SK-N-SH (cell line): ENCODE measurements around the gene SPATA24. TPM values are rescaled to one million over a fixed set of nuclear protein-coding genes. Genes with fewer than 3 reads are reported as not detected.

Source experiments
- CTCF ChIA-PET: fragments of 300-600, 350-600 bp; formaldehyde crosslinking; extraction: SDS; loops from one replicate; lab custom pipeline; 2021; lab: Yijun Ruan, JAX
- POLR2A ChIA-PET: fragments of 350-600 bp; sonication (Branson Sonifier 250); formaldehyde crosslinking; extraction: SDS; loops from one replicate; lab custom pipeline; 2020; ENCODE audit warnings: antibody characterized with exemption, inconsistent platforms; lab: Yijun Ruan, JAX
- DNase-seq: peaks from one replicate; pipeline ENCODE4 v3.0.0; 2012
- H2AFZ ChIP-seq: fragments of 200-600 bp; sonication (generic); 2 replicates; pipeline ENCODE4 v1.8.1; 2016; ENCODE audit warnings: antibody characterized with exemption, mild to moderate bottlenecking, low read depth
- H3F3A ChIP-seq: fragments of 200-600 bp; sonication (generic); replicated peaks from 2 replicates; pipeline ENCODE3; 2016; ENCODE audit warnings: antibody characterized with exemption, mild to moderate bottlenecking; ENCODE audit not compliant: insufficient read depth
- H3K27ac ChIP-seq, 2 experiments: fragments of 200-500 bp in 1 of 2; fragments of 200-600 bp in 1 of 2; sonication (Bioruptor generic) in 1 of 2; sonication (generic), shearing (Covaris generic) in 1 of 2; 2 replicates each; pipeline versions ENCODE4 v1.5.1 to v1.6.1; 2014 to 2016; ENCODE audit warnings: low read depth in 2 of 2, inconsistent platforms in 1 of 2, low read length in 1 of 2, mild to moderate bottlenecking in 1 of 2, mixed read lengths in 1 of 2
- H3K27me3 ChIP-seq: fragments of 200-600 bp; sonication (generic), shearing (Covaris generic); 2 replicates; pipeline ENCODE4 v1.6.1; 2016; ENCODE audit warnings: mixed run types; ENCODE audit not compliant: insufficient read depth
- H3K36me3 ChIP-seq, 2 experiments: fragments of 200-500 bp in 1 of 2; fragments of 200-600 bp in 1 of 2; sonication (Bioruptor generic) in 1 of 2; sonication (generic) in 1 of 2; replicated peaks in 1 of 2; 2 replicates each; pipeline versions ENCODE3 to v1.5.1; 2014 to 2016; ENCODE audit warnings: low read length in 1 of 2, mild to moderate bottlenecking in 1 of 2; ENCODE audit not compliant: insufficient read depth in 2 of 2, control insufficient read depth in 1 of 2
- H3K4me1 ChIP-seq, 2 experiments: fragments of 200-500 bp in 1 of 2; fragments of 200-600 bp in 1 of 2; sonication (Bioruptor generic) in 1 of 2; sonication (generic), shearing (Covaris generic) in 1 of 2; 2 replicates each; pipeline versions ENCODE4 v1.5.1 to v1.6.1; 2014 to 2016; ENCODE audit warnings: low read depth in 1 of 2, low read length in 1 of 2, mixed run types in 1 of 2; ENCODE audit not compliant: insufficient read depth in 2 of 2, control insufficient read depth in 1 of 2
- H3K4me2 ChIP-seq: fragments of 200-600 bp; sonication (generic), shearing (Covaris generic); 2 replicates; pipeline ENCODE4 v1.6.1; 2017; ENCODE audit warnings: mixed run types
- H3K4me3 ChIP-seq, 2 experiments: fragments of 200-500 bp in 1 of 2; fragments of 200-600 bp in 1 of 2; sonication (Bioruptor generic) in 1 of 2; sonication (generic), shearing (Covaris generic) in 1 of 2; 2 replicates each; pipeline versions ENCODE4 v1.5.1 to v1.8.1; 2014 to 2016; ENCODE audit warnings: low read depth in 2 of 2, inconsistent platforms in 1 of 2, low read length in 1 of 2, mild to moderate bottlenecking in 1 of 2, mixed read lengths in 1 of 2, moderate library complexity in 1 of 2
- H3K79me2 ChIP-seq: fragments of 200-600 bp; sonication (generic); 2 replicates; pipeline ENCODE4 v1.8.1; 2017; ENCODE audit warnings: mild to moderate bottlenecking; ENCODE audit not compliant: insufficient read depth
- H3K9ac ChIP-seq: fragments of 200-600 bp; sonication (generic); 2 replicates; pipeline ENCODE4 v1.6.1; 2017; ENCODE audit warnings: mixed run types
- H3K9me2 ChIP-seq: fragments of 200-600 bp; sonication (generic); 2 replicates; pipeline ENCODE4 v1.6.1; 2017; ENCODE audit warnings: mixed run types
- H3K9me3 ChIP-seq: fragments of 200-600 bp; sonication (generic); 2 replicates; pipeline ENCODE4 v1.6.1; 2017; ENCODE audit warnings: mixed run types, mild to moderate bottlenecking, moderate library complexity
- H4K20me1 ChIP-seq: fragments of 200-600 bp; sonication (generic); 2 replicates; pipeline ENCODE4 v1.6.1; 2017; ENCODE audit warnings: mild to moderate bottlenecking, mixed run types; ENCODE audit not compliant: insufficient read depth
- ELF1 ChIP-seq: IDR thresholded peaks from 2 replicates; pipeline ENCODE4 v1.4.0; 2012
- FOSL2 ChIP-seq: IDR thresholded peaks from 2 replicates; pipeline ENCODE4 v1.4.0; 2012; ENCODE audit warnings: low read depth, mild to moderate bottlenecking, moderate library complexity, borderline replicate concordance
- FOXJ3 ChIP-seq: sonication (generic); formaldehyde crosslinking; IDR thresholded peaks from 2 replicates; pipeline ENCODE4 v1.5.1; 2020; ENCODE audit warnings: mild to moderate bottlenecking, missing genetic modification reagents
- FOXM1 ChIP-seq: IDR thresholded peaks from 2 replicates; pipeline ENCODE4 v1.4.0; 2012; ENCODE audit warnings: low read depth, mild to moderate bottlenecking
- GABPA ChIP-seq: IDR thresholded peaks from 2 replicates; pipeline ENCODE4 v1.4.0; 2012; ENCODE audit warnings: low read depth, mild to moderate bottlenecking
- JUND ChIP-seq: IDR thresholded peaks from 2 replicates; pipeline ENCODE4 v1.4.0; 2012
- MEF2A ChIP-seq: IDR thresholded peaks from 2 replicates; pipeline ENCODE4 v1.4.0; 2012; ENCODE audit warnings: low read depth, borderline replicate concordance
- MXI1 ChIP-seq: IDR thresholded peaks from 2 replicates; pipeline ENCODE4 v1.6.1; 2012; ENCODE audit warnings: mild to moderate bottlenecking, low read depth, low read length, improper control_type of control experiment
- NRF1 ChIP-seq: IDR thresholded peaks from 2 replicates; pipeline ENCODE4 v1.6.1; 2012; ENCODE audit warnings: low read depth, mild to moderate bottlenecking, low read length
- PBX3 ChIP-seq: IDR thresholded peaks from 2 replicates; pipeline ENCODE4; 2012
- POLR2AphosphoS5 ChIP-seq: IDR thresholded peaks from 2 replicates; pipeline ENCODE4 v1.6.1; 2012; ENCODE audit warnings: low read depth, low read length
- RXRA ChIP-seq: IDR thresholded peaks from 2 replicates; pipeline ENCODE4 v1.4.0; 2012; ENCODE audit warnings: low read depth, mild to moderate bottlenecking, borderline replicate concordance
- SMC3 ChIP-seq: IDR thresholded peaks from 2 replicates; pipeline ENCODE4 v1.6.1; 2012; ENCODE audit warnings: low read depth, low read length, improper control_type of control experiment
- TCF12 ChIP-seq: IDR thresholded peaks from 2 replicates; pipeline ENCODE4 v1.4.0; 2012
- ZBTB33 ChIP-seq: IDR thresholded peaks from 2 replicates; pipeline ENCODE4 v1.4.0; 2012; ENCODE audit warnings: low read depth, borderline replicate concordance
- WGBS: methylation state at CpG from one replicate; pipeline ENCODE4 v1.1.6; 2017; ENCODE audit warnings: low lambda C conversion rate; 5-methylcytosine and 5-hydroxymethylcytosine counted together
- polyA plus RNA-seq, 3 experiments: library from polyadenylated mRNA; depleted of rRNA; stranded (reverse); fragments of >200 nt; gene quantifications; 2 replicates each; pipeline ENCODE4 v1.2.3, GENCODE V29; 2012
- TF ChIP-seq, protein P1 (sequence below): IDR thresholded peaks from 2 replicates; pipeline ENCODE4 v1.4.0; 2012; ENCODE audit warnings: low read depth, borderline replicate concordance
- TF ChIP-seq, protein P2 (sequence below): IDR thresholded peaks from 2 replicates; pipeline ENCODE4 v1.6.1; 2012; ENCODE audit warnings: mild to moderate bottlenecking, low read depth, low read length, moderate library complexity
- TF ChIP-seq, protein P3 (sequence below): fragments of 150-350 bp; IDR thresholded peaks from 2 replicates; pipeline ENCODE4 v1.6.1; 2016; ENCODE audit warnings: mild to moderate bottlenecking, low read depth, low read length

SPATA24 gene
- polyA plus RNA-seq, 1 of the 3 experiments (the other 2 are of a cell fraction): 7.6 TPM

DNA sequence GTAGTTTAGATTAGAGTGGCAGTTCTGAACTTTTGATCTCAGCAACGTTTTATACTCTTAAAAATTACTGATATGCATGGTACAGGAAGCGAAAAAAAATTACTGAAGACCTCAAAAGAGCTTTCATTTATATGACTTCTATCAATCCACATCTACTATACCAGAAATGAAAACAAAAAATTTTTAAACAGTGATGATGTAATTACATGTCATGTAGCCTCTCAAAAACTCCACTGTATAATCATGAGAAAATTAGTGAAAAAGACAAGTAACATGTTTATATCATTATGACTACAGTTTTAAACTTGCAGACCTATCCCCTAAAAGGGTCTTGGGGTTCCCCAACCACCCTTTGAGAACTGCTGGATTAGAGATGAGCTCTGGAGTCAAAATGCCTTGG, 26.1 kb upstream of the SPATA24 start:
- H3K27ac ChIP-seq: no peak overlapping the region
- POLR2A ChIA-PET: interaction anchor here (1.4 kb wide), 1 partner anchor 9 kb away, joined by 6 read pairs; the partner anchor contains the start of gene DNAJC18
- no peaks in the 10 kb centered on the region for H4K20me1 ChIP-seq
- no peak overlapping the region for H3K4me2 ChIP-seq
- no peak overlapping the region for H3K4me3 ChIP-seq
- H3K79me2 ChIP-seq: no peaks in the 10 kb centered on the region
- CTCF ChIA-PET: interaction anchor here (1.6 kb wide), 1 partner anchor 84 kb away, joined by 8 read pairs; no protein-coding TSS in a partner anchor
- H3K4me1 ChIP-seq: peaks cover 8 to 9% of the 10 kb centered on the region in 2 experiments; a peak in 3 of 4 replicates
- H3K36me3 ChIP-seq: peaks cover 7 to 42% of the 10 kb centered on the region in 2 experiments
- no peak for DNase-seq
- H3K9me3 ChIP-seq: no peaks in the 10 kb centered on the region
- no peaks in the 10 kb centered on the region for H3K27me3 ChIP-seq
- H2AFZ ChIP-seq: no peak overlapping the region
- WGBS: 92% methylated on average over 2 of the region's 2 CpGs
- no peaks in the 10 kb centered on the region for H3K9me2 ChIP-seq
- no peak for TF ChIP-seq FOSL2
- no peak for TF ChIP-seq RXRA
- no peak for TF ChIP-seq NRF1
- TF ChIP-seq FOXJ3: no peak
- TF ChIP-seq GABPA: no peak
- TF ChIP-seq, protein P1, sequence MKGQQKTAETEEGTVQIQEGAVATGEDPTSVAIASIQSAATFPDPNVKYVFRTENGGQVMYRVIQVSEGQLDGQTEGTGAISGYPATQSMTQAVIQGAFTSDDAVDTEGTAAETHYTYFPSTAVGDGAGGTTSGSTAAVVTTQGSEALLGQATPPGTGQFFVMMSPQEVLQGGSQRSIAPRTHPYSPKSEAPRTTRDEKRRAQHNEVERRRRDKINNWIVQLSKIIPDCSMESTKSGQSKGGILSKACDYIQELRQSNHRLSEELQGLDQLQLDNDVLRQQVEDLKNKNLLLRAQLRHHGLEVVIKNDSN: no peak
- TF ChIP-seq FOXM1: no peak
- no peak for TF ChIP-seq JUND
- TF ChIP-seq, protein P2, sequence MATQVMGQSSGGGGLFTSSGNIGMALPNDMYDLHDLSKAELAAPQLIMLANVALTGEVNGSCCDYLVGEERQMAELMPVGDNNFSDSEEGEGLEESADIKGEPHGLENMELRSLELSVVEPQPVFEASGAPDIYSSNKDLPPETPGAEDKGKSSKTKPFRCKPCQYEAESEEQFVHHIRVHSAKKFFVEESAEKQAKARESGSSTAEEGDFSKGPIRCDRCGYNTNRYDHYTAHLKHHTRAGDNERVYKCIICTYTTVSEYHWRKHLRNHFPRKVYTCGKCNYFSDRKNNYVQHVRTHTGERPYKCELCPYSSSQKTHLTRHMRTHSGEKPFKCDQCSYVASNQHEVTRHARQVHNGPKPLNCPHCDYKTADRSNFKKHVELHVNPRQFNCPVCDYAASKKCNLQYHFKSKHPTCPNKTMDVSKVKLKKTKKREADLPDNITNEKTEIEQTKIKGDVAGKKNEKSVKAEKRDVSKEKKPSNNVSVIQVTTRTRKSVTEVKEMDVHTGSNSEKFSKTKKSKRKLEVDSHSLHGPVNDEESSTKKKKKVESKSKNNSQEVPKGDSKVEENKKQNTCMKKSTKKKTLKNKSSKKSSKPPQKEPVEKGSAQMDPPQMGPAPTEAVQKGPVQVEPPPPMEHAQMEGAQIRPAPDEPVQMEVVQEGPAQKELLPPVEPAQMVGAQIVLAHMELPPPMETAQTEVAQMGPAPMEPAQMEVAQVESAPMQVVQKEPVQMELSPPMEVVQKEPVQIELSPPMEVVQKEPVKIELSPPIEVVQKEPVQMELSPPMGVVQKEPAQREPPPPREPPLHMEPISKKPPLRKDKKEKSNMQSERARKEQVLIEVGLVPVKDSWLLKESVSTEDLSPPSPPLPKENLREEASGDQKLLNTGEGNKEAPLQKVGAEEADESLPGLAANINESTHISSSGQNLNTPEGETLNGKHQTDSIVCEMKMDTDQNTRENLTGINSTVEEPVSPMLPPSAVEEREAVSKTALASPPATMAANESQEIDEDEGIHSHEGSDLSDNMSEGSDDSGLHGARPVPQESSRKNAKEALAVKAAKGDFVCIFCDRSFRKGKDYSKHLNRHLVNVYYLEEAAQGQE: no peak
- no peak for TF ChIP-seq SMC3
- TF ChIP-seq ELF1: no peak
- no peak for TF ChIP-seq ZBTB33
- TF ChIP-seq PBX3: no peak
- TF ChIP-seq TCF12: no peak
- no peak for TF ChIP-seq POLR2AphosphoS5
- no peak for TF ChIP-seq MEF2A
- TF ChIP-seq MXI1: no peak
- TF ChIP-seq, protein P3, sequence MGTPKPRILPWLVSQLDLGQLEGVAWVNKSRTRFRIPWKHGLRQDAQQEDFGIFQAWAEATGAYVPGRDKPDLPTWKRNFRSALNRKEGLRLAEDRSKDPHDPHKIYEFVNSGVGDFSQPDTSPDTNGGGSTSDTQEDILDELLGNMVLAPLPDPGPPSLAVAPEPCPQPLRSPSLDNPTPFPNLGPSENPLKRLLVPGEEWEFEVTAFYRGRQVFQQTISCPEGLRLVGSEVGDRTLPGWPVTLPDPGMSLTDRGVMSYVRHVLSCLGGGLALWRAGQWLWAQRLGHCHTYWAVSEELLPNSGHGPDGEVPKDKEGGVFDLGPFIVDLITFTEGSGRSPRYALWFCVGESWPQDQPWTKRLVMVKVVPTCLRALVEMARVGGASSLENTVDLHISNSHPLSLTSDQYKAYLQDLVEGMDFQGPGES: no peak
- H3F3A ChIP-seq: peaks cover 17% of the 10 kb centered on the region
- no peak overlapping the region for H3K9ac ChIP-seq
